A204.1 (cell line): ENCODE measurements around the gene ZDHHC4.
"Not testable (repeated sequence)": the region's sequence is repeated elsewhere in the genome, so short reads cannot be mapped to it uniquely, and the experiment has no call there.

Experiments
- FAIRE-seq: peaks from 2 replicates; lab custom pipeline; 2012; peaks lifted over from hg19 to GRCh38; lab: Jason Lieb, UNC

Gene ZDHHC4

DNA sequence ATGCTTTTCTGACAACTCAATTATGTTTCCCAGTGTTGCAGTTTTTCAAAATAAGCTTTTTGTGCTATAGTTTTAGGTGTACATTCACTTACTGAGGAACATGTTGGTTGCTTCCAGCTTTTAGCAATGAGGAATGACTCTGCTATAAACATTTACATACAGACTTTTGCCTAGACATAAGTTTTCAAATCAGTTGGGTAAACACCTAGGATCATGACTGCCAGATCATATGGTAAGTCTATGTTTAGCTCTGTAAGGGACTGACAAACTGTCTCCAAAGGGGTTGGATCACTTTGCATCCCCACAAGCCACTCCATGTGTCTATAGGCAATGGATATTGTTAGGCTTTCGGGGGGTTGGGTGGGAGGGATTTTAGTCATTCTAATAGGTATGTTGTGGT, 15.1 kb upstream of the ZDHHC4 start:
- no peak for FAIRE-seq

GRCh38 chr7:6563936-6564770, 13.1 kb upstream of the ZDHHC4 start:
- no peak for FAIRE-seq

GRCh38 chr7:6565655-6566054, 11.6 kb upstream of the ZDHHC4 start:
- FAIRE-seq: no peak

GRCh38 chr7:6567886-6568285, 9.4 kb upstream of the ZDHHC4 start:
- no peak for FAIRE-seq

DNA sequence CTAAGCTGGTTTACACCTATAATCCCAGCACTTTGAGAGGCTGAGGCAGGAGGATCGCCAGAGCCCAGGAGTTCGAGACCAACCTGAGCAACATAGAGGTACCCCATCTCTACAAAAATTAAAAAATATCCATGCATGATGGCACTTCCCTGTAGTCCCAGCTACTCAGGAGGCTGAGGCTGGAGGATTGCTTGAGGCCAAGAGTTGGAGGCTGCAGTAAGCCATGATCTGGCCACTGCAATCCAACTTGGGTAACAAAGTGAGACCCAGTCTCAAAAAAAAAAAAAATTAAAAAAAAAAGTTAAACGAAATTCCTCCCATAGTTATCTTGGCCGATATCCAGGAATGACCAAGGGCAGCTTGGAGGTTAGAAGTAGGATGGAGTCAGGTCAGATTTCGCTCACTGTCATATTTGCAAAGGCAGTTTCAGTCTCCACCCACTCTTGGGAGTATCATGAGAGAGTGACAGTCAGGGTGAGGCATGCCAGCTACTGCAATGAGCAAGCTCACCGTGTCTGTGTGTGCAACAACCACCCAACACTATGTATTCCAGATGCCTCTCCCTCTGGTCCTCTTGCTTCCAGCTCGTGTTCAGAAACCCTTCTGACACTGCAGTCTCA, 6.0 kb upstream of the ZDHHC4 start:
- no peak for FAIRE-seq

GRCh38 chr7:6575281-6576023, 1.8 kb upstream of the ZDHHC4 start:
- no peak for FAIRE-seq

DNA sequence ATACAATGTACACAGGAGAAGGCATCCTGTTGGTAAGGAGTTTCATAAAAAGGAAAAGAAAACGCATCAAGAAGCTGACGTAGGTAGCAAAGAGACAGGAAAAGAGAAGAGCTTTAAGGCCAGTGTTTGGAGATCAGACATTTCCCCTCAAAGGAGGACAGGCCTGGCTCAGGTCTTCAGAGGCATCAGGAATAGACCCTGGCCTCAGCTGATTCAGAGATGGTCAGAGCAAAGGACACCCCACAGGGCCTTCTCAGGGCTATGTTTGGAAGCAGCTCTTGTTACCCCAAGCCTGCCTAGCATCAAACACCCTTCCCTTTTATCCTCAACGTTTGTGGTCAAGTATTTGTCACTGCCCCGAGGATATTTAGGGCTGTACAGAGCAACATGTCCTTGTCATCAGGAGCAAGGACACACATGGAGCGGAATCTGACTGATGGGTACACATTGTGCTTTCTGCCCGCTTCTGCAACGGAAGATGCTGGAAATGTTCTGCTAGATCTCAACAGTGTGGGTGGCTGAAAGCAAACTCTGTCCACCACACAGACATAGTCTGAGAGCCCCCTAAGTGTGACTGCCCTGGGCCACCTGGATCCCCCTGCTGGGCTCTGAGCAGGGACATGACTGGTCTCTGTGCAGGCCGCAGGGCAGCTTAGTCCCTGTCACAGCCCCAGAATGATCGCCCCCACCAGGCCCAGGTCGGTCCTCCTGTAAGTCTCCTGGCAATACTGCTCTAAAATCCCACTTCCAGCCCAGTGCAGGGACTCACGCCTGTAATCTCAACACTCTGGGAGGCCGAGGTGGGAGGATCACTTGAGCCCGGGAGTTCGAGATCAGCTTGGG, 1.0 kb upstream of the ZDHHC4 start:
- no peak for FAIRE-seq

DNA sequence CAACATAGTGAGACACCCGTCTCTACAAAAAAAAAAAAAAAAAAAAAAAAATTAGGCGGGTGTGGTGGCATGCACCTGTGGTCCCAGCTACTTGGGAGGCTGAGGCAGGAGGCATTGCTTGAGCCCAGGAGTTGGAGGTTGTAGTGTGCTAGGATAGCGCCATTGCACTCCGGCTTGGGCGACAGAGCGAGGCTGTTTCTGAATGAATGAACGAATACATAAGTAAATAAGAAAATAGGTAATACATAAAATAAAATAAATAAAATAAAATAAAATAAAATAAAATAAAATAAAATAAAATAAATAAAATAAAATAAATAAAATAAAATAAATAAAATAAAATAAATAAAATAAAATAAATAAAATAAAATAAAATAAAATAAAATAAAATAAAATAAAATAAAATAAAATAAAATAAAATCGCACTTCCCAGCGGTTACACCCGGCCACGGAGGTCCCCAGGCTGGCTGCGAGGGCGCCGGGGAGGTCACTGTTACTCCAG, 336 bp upstream of the ZDHHC4 start:
- not testable (repeated sequence) for FAIRE-seq

DNA sequence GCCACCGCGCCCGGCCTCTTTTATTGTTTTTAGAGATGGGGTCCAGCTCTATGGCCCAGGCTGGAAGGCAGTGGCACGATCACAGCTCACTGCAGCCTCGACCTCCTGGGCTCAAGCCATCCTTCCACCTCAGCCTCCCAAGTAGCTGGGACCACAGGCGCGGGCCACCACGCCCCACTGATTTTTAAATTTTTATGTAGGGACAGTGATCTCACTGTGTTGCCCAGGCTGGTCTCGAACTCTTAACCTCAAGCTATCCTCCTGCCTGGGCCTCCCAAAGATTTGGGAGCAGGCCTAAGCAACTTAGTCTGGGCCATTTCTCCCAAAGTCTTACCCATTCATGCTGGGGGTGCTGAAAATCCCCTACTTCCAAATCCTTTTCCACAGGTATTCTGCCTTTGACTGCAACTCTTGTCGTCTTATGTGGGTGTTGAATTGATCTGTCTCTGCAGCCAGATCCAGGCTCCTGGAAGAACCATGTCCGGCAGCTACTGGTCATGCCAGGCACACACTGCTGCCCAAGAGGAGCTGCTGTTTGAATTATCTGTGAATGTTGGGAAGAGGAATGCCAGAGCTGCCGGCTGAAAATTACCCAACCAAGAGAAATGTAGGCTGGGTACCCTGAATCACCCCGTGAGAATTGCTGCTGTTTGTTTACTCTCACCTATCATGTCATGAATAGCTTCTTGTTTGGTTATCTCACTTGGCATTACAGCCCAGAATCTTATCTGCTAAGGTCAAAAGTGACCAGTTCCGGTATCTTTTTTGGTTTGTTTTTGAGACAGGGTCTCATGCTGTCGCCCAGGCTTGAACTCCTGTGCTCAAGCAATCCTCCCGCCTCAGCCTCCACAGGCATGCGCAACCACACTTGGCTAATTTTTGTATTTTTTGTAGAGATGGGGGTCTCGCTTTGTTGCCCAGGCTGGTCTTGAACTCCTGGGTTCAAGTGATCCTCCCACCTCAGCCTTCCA, 1.1 kb downstream of the ZDHHC4 start:
- FAIRE-seq: no peak

- no peak for FAIRE-seq
These were observed 2.2 kb downstream of the ZDHHC4 start for GRCh38 chr7:6579446-6579845.

DNA sequence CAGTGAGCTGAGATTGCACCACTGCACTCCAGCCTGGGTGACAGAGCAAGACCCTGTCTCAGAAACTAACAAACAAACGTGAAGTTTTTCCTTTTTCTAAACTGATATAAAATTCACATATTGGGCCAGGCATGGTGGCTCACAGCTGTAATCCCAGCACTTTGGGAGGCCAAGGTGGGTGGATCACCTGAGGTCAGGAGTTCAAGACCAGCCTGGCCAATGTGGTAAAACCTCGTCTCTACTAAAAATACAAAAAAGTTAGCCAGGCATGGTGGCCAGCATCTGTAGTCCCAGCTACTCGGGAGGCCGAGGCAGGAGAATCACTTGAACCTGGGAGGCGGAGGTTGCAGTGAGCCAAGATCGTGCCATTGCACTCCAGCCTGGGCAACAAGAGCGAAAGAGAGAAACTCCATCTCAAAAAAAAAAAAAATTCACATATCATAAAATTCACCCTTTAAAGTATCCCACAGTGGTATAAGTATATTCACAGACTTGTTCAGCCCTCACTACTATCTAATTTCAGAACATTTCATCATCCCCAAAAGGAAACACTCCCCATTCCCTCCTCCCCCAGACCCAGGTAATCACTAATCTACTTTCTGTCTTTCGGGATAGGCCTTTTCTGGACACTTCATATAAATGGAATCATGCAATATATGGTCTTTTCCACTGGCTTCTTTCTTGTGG, 8.6 kb downstream of the ZDHHC4 start:
- not testable (repeated sequence) for FAIRE-seq

GRCh38 chr7:6588566-6588965, 11.3 kb downstream of the ZDHHC4 start:
- FAIRE-seq: no peak

DNA sequence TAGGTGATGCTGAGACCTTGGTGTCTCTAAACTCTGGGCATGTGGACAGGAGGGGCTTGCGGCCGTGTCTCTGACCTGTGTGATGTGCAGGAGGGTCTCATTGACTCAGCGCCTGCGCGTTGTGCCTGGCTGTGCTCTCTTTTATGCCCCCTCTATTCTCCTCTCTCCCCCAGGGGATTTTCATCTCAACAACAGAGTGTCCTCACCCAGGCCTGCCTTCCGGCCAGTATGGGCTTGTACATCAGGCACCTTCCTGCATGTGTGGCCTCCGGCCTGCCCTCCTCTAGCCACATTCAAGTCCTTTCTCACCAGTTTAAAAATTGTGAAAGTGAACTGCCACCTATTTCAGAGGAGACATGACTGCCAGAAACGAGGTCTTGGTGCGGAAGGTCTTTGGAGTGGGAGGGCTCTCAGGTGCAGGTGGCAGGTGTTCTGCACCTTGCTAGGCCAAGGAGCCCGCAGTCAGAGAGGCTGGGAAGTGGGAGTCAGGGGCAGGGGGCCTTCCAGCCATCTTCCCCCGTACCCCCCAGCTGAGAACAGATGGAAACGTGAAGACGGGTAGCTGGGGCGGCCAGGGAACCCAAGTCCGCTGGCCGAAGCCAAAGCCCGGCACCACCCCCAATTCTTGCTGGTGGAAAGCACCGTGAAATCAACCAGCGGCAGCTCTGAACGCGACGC, 12.0 kb downstream of the ZDHHC4 start:
- FAIRE-seq: no peak

DNA sequence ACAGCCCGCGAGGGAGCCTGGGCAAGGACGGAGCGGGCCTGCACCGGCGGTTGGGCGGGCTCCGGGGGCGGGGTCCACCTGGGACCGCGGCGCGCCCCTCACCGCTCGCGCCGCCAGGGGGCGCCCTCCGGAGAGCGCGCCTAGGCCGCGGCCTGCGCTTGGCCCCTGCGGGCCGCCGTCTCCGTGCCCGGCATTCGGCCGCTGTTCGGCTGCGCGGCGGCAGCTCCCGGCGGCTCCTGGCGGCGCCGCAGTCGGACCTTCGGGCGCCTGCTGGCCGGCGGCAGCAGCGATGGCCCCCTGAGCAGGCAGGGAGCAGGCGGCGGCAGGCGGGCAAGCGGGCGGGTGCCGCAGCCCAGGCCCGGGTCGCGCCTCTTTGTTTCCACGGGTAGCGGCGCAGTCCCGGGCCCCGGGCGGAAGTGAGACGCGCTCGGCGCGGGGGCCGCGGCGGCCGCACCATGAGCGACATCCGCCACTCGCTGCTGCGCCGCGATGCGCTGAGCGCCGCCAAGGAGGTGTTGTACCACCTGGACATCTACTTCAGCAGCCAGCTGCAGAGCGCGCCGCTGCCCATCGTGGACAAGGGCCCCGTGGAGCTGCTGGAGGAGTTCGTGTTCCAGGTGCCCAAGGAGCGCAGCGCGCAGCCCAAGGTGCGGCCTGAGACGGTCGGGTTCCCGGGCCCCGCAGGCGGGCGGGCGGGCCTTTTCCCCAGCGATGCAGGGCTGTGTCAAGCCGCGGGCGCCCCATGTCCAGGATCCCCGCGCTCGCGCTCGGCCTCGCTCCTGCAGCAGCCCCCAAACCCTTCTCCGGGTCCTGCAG, 12.8 kb downstream of the ZDHHC4 start, which contains the start of gene INTS15:
INTS15 (plus strand) TSS at position 193 of the 816 bp plus-strand sequence; CDS start at position 456, 263 bp downstream.
- FAIRE-seq: no peak

DNA sequence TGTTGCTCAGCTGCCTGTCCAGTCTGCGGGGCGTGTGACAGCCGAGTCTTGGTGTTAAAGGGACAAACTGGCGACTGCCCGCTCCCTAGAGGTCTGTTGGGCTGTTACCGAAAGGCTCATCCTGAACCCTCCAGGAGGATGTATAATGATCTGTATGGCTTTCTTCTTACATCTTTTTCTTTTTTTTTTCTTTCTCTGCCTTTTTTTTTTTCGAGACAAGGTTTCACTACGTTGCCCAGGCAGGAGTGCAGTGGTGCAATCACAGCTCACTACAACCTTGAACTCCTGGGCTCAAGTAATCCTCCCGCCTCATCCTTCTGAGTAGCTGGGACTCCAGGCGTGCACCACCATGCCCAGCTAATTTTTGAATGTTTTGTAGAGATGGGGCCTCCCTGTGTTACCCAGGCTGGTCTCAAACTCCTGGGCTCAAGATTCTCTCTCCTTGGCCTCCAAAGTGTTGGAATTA, 13.4 kb downstream of the ZDHHC4 start:
- FAIRE-seq: no peak

- FAIRE-seq: no peak
These were observed 22.8 kb downstream of the ZDHHC4 start for GRCh38 chr7:6600093-6600492.

DNA sequence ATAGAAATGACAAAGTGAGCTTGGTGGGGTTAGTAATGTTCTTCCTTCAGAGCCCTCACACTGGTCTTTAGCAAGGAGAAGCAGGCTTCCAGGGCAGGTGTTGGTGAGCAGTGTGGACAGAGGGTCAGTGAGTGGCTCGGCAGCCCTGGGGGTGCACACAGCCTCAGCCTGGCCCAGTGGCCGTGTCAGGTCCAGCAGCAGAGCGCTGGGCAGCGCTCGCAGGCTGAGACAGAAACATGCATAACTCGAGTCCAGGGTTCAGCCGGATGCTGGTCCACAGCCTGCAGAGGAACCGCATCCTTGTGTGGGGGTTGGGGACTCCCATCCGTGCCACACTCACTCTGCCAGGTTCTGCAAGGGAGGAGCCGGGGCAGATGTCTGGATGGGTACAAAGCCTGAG, 27.2 kb downstream of the ZDHHC4 start:
- no peak for FAIRE-seq

DNA sequence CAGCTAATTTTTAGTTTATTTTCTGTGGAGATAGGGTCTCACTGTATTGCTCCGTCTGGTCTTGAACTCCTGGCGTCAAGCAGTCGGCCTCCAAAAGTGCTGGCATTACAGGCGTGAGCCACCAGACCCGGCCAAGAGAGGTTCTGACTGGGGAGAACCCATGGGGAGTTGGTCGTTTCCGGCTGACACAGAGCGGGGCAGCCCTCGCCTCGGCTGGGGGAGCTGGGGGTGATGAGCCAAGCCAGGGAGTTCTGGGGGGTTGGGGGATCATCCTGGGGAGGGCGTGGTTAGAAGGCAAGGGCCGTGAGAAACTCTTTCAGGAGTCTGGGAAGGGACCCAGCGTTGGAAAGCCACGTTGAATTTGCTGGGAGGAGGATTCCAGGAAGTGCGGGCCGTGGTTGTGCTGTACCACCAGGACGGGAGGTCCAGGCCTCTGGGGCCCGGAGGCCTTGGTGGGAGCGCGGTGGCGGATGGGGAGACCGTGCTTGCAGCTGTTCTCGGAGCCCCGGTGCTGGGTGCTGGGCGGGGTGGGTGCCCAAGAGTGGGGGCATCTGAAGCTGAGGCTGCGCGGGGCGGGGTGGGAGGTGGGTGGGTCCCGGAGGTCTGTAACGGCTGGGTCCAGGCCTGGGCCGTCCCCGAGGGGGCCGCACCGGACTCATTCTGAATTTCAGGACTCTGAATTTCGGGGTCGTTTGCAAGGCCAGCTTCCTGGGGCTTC, 29.8 kb downstream of the ZDHHC4 start:
- no peak for FAIRE-seq
